ENCODE measurements around the gene LTB4R.

DNA sequence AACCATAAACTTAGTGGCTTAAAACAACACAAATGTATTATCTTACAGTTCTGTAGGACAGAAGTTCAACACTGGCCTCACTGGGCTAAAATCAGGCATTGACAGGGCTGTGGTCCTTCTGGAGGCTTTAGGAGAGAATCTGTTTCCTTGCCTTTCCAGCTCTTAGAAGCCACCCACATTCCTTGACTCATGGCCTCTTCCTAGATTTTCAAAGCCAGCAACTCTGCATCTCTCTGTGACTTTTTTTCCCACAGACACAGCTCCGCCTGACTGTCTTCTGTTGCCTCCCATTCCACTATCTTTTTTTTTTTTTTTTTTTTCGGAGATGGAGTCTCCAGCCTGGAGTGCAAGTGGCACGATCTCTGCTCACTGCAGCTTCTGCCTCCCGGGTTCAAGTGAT lies 44.9 kb downstream of the LTB4R start:
- TF ChIP-seq, protein P1, sequence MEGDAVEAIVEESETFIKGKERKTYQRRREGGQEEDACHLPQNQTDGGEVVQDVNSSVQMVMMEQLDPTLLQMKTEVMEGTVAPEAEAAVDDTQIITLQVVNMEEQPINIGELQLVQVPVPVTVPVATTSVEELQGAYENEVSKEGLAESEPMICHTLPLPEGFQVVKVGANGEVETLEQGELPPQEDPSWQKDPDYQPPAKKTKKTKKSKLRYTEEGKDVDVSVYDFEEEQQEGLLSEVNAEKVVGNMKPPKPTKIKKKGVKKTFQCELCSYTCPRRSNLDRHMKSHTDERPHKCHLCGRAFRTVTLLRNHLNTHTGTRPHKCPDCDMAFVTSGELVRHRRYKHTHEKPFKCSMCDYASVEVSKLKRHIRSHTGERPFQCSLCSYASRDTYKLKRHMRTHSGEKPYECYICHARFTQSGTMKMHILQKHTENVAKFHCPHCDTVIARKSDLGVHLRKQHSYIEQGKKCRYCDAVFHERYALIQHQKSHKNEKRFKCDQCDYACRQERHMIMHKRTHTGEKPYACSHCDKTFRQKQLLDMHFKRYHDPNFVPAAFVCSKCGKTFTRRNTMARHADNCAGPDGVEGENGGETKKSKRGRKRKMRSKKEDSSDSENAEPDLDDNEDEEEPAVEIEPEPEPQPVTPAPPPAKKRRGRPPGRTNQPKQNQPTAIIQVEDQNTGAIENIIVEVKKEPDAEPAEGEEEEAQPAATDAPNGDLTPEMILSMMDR (conservative IDR thresholded peaks at IDR 0.05 in 1 of 2, IDR thresholded peaks at IDR 0.05 in 1 of 2; ENCODE audit: extremely low read depth in 1 of 2, insufficient read depth in 1 of 2, low read depth in 1 of 2, low read length in 2 of 2) = no peak
- no peak for TF ChIP-seq EZH2 (IDR thresholded peaks at IDR 0.05; ENCODE audit: borderline replicate concordance, low read length)

All from mammary epithelial cell (primary cell).